Esophagus muscularis mucosa (tissue), 4 donors: ENCODE measurements around the gene GAREM2. TPM values are rescaled to one million over a fixed set of nuclear protein-coding genes. Genes with fewer than 3 reads are reported as not detected.
"Not testable (repeated sequence)": the region's sequence is repeated elsewhere in the genome, so short reads cannot be mapped to it uniquely, and the experiment has no call there.

Experiments used
- DNase-seq: peaks from one replicate; pipeline ENCODE4 v3.0.0-alpha.2; 2017; ENCODE audit errors: extremely low spot score
- H3K27ac ChIP-seq, 4 donors: fragments of 200-600 bp; sonication (generic); replicated peaks in 1 of 4; 1 replicate in 3 of 4; 2 replicates in 1 of 4; pipeline ENCODE4 v1.5.1; 2016 to 2019; ENCODE audit warnings: mild to moderate bottlenecking in 1 of 4
- H3K27me3 ChIP-seq, 4 donors: fragments of 200-600 bp; sonication (generic); one replicate each; pipeline versions ENCODE4 v1.5.1 to v1.6.0; 2016 to 2019
- H3K36me3 ChIP-seq, 4 donors: fragments of 200-600 bp; sonication (generic); one replicate each; pipeline ENCODE4 v1.5.1; 2016 to 2019
- H3K4me1 ChIP-seq, 4 donors: fragments of 200-600 bp; sonication (generic); one replicate each; pipeline ENCODE4 v1.5.1; 2016 to 2019
- H3K4me3 ChIP-seq, 4 donors: fragments of 200-600 bp; sonication (generic); 1 replicate in 2 of 4; 2 replicates in 2 of 4; pipeline ENCODE4 v1.5.1; 2016 to 2019; ENCODE audit warnings: mild to moderate bottlenecking in 4 of 4, moderate library complexity in 1 of 4
- H3K9me3 ChIP-seq, 4 donors: fragments of 200-600 bp; sonication (generic); 1 replicate in 3 of 4; 2 replicates in 1 of 4; pipeline ENCODE4 v1.5.1; 2016 to 2019
- CTCF ChIP-seq, 3 experiments: fragments of 200-600 bp in 2 of 3; fragments of 450-650 bp in 1 of 3; sonication (generic) in 2 of 3; IDR thresholded peaks; one replicate each; pipeline ENCODE4 v1.5.1; 2017 to 2019; ENCODE audit warnings: antibody characterized with exemption in 3 of 3, mild to moderate bottlenecking in 2 of 3, moderate library complexity in 1 of 3
- EP300 ChIP-seq: sonication (generic); formaldehyde crosslinking; IDR thresholded peaks from one replicate; pipeline ENCODE4 v1.6.1; 2017; ENCODE audit warnings: antibody characterized with exemption
- POLR2A ChIP-seq: fragments of 450-650 bp; IDR thresholded peaks from one replicate; pipeline ENCODE4 v1.6.1; 2017; ENCODE audit warnings: antibody characterized with exemption, moderate library complexity, mild to moderate bottlenecking, low read depth
- POLR2AphosphoS5 ChIP-seq, 2 donors: sonication (generic); formaldehyde crosslinking; IDR thresholded peaks; one replicate each; pipeline ENCODE4 v1.6.1; 2017; ENCODE audit warnings: antibody characterized with exemption in 2 of 2
- whole genome bisulfite sequencing: methylation state at CpG from one replicate; pipeline ENCODE4 v1.1.5; 2018; 5-methylcytosine and 5-hydroxymethylcytosine counted together
- intact Hi-C: fragments of 100-400 bp; cut with DNase I; formaldehyde crosslinking; loops from one replicate; pipeline ENCODE4 v1.15.1; 2023
- total RNA-seq, 4 donors: library from RNA; depleted of rRNA; stranded (reverse); fragments of >200 nt; gene quantifications; one replicate each; pipeline versions ENCODE4 v1.1.0 to v1.2.1, GENCODE V29; 2016

Gene GAREM2
- total RNA-seq, 4 donors from 2014 or later, result 2.5 to 5.5 (median 3.6) TPM

GRCh38 chr2:26162963-26163362 lies 9.9 kb upstream of the GAREM2 start:
- Histone ChIP-seq H3K27me3 (no peaks in the 10 kb centered on the region), H3K9me3 (no peaks in the 10 kb centered on the region), H3K4me3 (no peak overlapping the region), H3K27ac (no peak overlapping the region), H3K36me3 (no peaks in the 10 kb centered on the region), H3K4me1 (no peaks in the 10 kb centered on the region)
- WGBS, result 87% methylated on average over 10 of the region's 10 CpGs
- TF ChIP-seq EP300, result no peak
- TF ChIP-seq POLR2A, result no peak
- no peak for TF ChIP-seq CTCF (IDR thresholded peaks at IDR 0.05)
- TF ChIP-seq POLR2AphosphoS5 (IDR thresholded peaks at IDR 0.05), result no peak
- no peak for DNase-seq
- intact Hi-C loops, result no loop called here

GRCh38 chr2:26164231-26164630 lies 8.7 kb upstream of the GAREM2 start:
- Histone ChIP-seq H3K36me3 (no peaks in the 10 kb centered on the region), H3K4me3 (no peak overlapping the region), H3K9me3 (no peaks in the 10 kb centered on the region), H3K27me3 (no peaks in the 10 kb centered on the region), H3K27ac (no peak overlapping the region), H3K4me1 (no peaks in the 10 kb centered on the region)
- TF ChIP-seq POLR2A (no peak), EP300 (no peak), CTCF (IDR thresholded peaks at IDR 0.05) (no peak), POLR2AphosphoS5 (IDR thresholded peaks at IDR 0.05) (no peak)
- WGBS, result 64% methylated on average over 1 of the region's 1 CpG
- intact Hi-C loops, result no loop called here
- DNase-seq, result no peak

GRCh38 chr2:26164641-26165211 lies 8.2 kb upstream of the GAREM2 start:
- WGBS, result 92% methylated on average over 8 of the region's 8 CpGs
- no peak overlapping the region for H3K27ac ChIP-seq
- H3K27me3 ChIP-seq, result no peaks in the 10 kb centered on the region
- H3K4me1 ChIP-seq, result no peaks in the 10 kb centered on the region
- no peak overlapping the region for H3K4me3 ChIP-seq
- H3K36me3 ChIP-seq, result no peaks in the 10 kb centered on the region
- no peaks in the 10 kb centered on the region for H3K9me3 ChIP-seq
- TF ChIP-seq EP300 (no peak), POLR2AphosphoS5 (IDR thresholded peaks at IDR 0.05) (no peak), CTCF (IDR thresholded peaks at IDR 0.05) (no peak), POLR2A (no peak)
- DNase-seq, result no peak
- intact Hi-C loops, result no loop called here

GRCh38 chr2:26165403-26165802 lies 7.5 kb upstream of the GAREM2 start:
- Histone ChIP-seq H3K4me1 (no peaks in the 10 kb centered on the region), H3K36me3 (no peaks in the 10 kb centered on the region), H3K27me3 (no peaks in the 10 kb centered on the region), H3K4me3 (no peak overlapping the region), H3K27ac (no peak overlapping the region), H3K9me3 (no peaks in the 10 kb centered on the region)
- TF ChIP-seq POLR2A, result no peak
- TF ChIP-seq EP300, result no peak
- TF ChIP-seq CTCF (IDR thresholded peaks at IDR 0.05), result no peak
- TF ChIP-seq POLR2AphosphoS5 (IDR thresholded peaks at IDR 0.05), result no peak
- WGBS, result 91% methylated on average over 4 of the region's 4 CpGs
- DNase-seq, result no peak
- intact Hi-C loops, result no loop called here

GRCh38 chr2:26166541-26166940 lies 6.3 kb upstream of the GAREM2 start:
- DNase-seq, H3K4me1 ChIP-seq, H3K4me3 ChIP-seq, H3K27me3 ChIP-seq, H3K36me3 ChIP-seq, H3K27ac ChIP-seq, intact Hi-C loops, H3K9me3 ChIP-seq: not testable (repeated sequence)
- 94% methylated on average over 6 of the region's 6 CpGs for WGBS
